ENCODE results near the gene LAIR2. TPM values are rescaled to one million over a fixed set of nuclear protein-coding genes. Genes with fewer than 3 reads are reported as not detected.
"Not testable (repeated sequence)": the region's sequence is repeated elsewhere in the genome, so short reads cannot be mapped to it uniquely, and the experiment has no call there.

Gene LAIR2
- total RNA-seq, 3 donors from 2014 or later, result 0.35 to 0.76 (median 0.58) TPM

DNA sequence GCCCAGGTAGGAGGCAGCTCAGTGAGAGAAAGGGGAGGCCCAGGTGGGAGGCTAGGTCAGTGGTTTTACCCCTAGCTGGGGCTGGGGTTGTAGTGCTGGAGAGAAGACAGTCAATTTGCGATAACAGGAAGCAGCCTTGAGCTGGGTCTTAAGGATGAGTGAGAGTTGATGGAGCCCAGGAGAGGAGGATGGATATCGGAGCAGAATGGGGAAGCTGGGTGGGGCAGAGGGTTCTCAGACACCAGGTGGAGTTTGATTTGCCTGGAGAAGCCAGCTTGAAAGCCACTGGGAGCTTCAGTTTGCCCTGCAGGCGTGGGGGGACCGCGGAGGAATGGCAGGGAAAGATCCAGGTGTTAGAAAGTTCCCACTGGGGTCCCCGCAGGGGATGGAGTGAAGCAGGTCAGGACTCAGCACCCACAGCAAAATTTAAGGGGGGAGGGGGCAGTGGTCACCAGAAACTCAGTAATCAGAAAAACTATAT is 28.7 kb upstream of the LAIR2 start:
- no peak overlapping the region for H3K4me3 Mint-ChIP-seq
- ATAC-seq (peak in 1 of 2 donors; percentile 13), DNase-seq (no peak)
- peaks cover 51% of the 10 kb centered on the region for H3K27me3 Mint-ChIP-seq (ENCODE audit: low read depth)
- no peaks in the 10 kb centered on the region for H3K36me3 Mint-ChIP-seq (ENCODE audit: insufficient read depth)
- no peaks in the 10 kb centered on the region for H3K9me3 Mint-ChIP-seq
- H3K4me1 Mint-ChIP-seq (ENCODE audit: low read depth), result peaks cover 11% of the 10 kb centered on the region

DNA sequence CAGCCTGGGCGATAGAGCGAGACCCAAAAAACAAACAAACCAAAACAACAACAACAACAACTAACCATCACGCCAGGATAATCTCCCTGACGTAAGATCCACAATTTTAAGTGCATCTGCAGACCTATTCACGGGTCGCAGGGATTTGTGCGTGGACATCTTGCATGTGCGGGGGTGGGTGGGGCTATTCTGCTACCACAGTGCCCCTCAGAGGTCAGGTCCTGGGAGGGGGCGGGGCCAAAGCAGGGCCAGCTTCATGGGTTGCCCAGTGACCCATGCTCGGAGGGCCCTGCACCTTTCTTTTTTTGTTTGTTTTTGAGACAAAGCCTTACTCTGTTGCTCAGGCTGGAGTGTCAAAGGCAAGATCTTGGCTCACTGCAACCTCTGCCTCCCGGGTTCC is 26.9 kb upstream of the LAIR2 start:
- Mint-ChIP-seq H3K4me1 (ENCODE audit: low read depth) (peaks cover 4% of the 10 kb centered on the region), H3K27me3 (ENCODE audit: low read depth) (peaks cover 40% of the 10 kb centered on the region), H3K4me3 (no peak overlapping the region), H3K9me3 (no peaks in the 10 kb centered on the region), H3K36me3 (ENCODE audit: insufficient read depth) (no peaks in the 10 kb centered on the region)
- ATAC-seq, result no peak
- no peak for DNase-seq

DNA sequence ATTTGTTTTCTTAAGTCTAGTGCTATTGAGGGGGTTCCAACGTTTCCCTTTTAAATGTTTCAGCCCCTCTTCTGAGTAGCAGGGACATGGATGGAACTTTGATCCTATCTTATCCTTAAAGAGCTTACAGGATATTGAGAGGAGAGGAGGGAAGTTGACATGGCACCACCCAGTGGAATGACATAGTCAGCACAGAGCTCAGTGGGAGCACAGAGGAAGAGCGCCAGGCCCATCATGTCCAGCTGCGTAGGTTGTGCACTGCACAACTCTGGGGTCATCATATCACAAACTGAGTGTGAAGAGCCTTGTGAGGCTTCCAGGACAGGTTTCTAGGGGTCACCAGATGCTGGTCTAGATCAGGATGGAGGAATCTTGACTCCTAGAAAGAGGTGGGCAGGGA is 25.0 kb upstream of the LAIR2 start:
- Mint-ChIP-seq H3K36me3 (ENCODE audit: insufficient read depth) (no peaks in the 10 kb centered on the region), H3K4me3 (no peak overlapping the region), H3K27me3 (ENCODE audit: low read depth) (peaks cover 42% of the 10 kb centered on the region), H3K9me3 (no peaks in the 10 kb centered on the region), H3K4me1 (ENCODE audit: low read depth) (peaks cover 8% of the 10 kb centered on the region)
- ATAC-seq (no peak), DNase-seq (no peak)

DNA sequence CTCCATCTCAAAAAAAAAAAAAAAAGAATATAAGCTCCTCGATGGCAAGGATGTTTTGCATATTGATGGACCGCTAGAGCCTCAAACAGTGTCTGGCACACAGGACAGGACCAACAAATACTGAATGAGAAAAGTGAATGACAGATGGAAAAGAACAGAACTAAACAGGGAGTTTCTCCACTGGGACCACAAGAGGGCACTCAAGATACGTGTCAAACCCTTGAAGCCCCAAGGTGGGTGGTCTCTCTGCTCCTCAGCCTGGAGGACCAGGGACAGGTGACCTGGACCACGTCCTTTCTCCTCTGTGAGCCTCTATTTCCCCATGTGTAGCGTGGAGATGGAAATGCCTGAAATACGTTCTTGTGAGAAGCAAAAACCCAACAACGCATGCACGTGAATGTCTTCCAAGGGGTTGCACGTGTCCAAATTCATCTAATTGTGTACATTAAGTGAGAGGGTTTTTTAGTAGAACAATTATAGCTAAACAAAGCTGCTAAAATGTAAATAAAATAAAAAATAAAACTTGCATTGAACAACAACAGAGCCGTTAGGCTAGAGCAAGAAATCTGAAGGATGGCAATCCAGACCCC is 23.9 kb upstream of the LAIR2 start:
- Mint-ChIP-seq H3K36me3 (ENCODE audit: insufficient read depth) (no peaks in the 10 kb centered on the region), H3K27me3 (ENCODE audit: low read depth) (peaks cover 36% of the 10 kb centered on the region), H3K4me3 (no peak overlapping the region), H3K9me3 (no peaks in the 10 kb centered on the region), H3K4me1 (ENCODE audit: low read depth) (peaks cover 6% of the 10 kb centered on the region)
- ATAC-seq (peak in 1 of 2 donors; percentile 43), DNase-seq (no peak)

DNA sequence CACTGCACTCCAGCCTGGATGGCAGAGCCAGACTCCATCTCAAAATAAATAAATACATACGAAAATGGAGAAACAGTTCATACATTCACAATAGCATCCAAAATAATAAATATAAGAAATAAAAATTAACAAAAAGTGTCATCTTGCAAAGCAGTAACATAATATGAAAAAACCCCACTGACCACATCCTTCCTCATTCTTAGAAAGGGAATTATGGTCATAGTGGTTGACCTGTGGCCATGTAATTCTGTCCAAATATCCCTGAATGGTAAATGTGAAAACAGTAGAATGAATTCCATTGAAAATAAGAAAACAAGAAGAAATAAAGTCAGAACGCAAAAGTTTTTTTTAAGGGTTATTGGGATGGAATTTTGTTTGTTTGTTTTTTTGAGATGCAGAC is 22.6 kb upstream of the LAIR2 start:
- peaks cover 38% of the 10 kb centered on the region for H3K27me3 Mint-ChIP-seq (ENCODE audit: low read depth)
- no peaks in the 10 kb centered on the region for H3K36me3 Mint-ChIP-seq (ENCODE audit: insufficient read depth)
- no peaks in the 10 kb centered on the region for H3K9me3 Mint-ChIP-seq
- DNase-seq, result no peak
- H3K4me1 Mint-ChIP-seq (ENCODE audit: low read depth), result peaks cover 6% of the 10 kb centered on the region
- no peak overlapping the region for H3K4me3 Mint-ChIP-seq
- no peak for ATAC-seq

DNA sequence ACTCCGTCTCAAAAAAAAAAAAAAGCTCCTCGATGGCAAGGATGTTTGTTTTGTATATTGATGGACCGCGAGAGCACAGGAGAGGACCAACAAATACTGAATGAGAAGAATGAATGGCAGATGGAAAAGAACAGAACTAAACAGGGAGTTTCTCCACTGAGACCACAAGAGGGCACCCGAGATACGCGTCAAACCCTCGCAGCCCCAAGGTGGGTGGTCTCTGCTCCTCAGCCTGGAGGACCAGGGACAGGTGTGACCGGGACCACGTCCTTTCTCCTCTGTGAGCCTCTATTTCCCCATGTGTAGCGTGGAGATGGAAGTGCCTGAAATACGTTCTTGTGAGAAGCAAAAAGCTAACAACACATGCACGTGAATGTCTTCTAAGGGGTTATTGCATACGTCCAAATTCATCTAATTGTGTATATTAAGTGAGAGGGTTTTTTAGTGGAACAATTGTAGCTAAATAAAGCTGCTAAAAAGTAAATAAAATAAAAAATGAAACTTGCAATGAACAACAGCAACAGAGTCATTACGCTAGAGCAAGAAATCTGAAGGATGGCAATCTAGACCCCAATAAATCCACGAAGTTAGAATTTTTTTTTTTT is 21.2 kb upstream of the LAIR2 start:
- Mint-ChIP-seq H3K27me3 (ENCODE audit: low read depth) (peaks cover 43% of the 10 kb centered on the region), H3K4me3 (no peak overlapping the region), H3K36me3 (ENCODE audit: insufficient read depth) (no peaks in the 10 kb centered on the region), H3K9me3 (no peaks in the 10 kb centered on the region), H3K4me1 (ENCODE audit: low read depth) (peaks cover 8% of the 10 kb centered on the region)
- ATAC-seq (no peak), DNase-seq (no peak)

DNA sequence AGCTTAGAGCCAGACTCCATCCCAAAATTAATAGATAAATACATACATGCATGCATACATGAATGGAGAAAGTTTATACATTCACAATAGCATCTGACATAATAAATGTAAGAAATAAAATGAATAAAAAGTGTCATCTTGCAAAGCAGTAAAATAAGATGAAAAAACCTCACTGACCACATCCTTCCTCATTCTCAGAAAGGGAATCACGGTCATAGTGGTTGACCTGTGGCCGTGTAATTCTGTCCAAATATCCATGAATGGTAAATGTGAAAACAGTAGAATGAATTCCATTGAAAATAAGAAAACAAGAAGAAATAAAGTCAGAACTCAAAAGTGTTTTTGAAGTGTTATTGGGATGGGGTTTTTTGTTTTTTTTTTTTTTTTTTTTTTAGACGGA is 19.7 kb upstream of the LAIR2 start:
- peaks cover 8% of the 10 kb centered on the region for H3K4me1 Mint-ChIP-seq (ENCODE audit: low read depth)
- H3K27me3 Mint-ChIP-seq (ENCODE audit: low read depth), result peaks cover 36% of the 10 kb centered on the region
- DNase-seq (no peak), ATAC-seq (no peak)
- no peaks in the 10 kb centered on the region for H3K36me3 Mint-ChIP-seq (ENCODE audit: insufficient read depth)
- H3K9me3 Mint-ChIP-seq, result no peaks in the 10 kb centered on the region
- H3K4me3 Mint-ChIP-seq, result no peak overlapping the region

DNA sequence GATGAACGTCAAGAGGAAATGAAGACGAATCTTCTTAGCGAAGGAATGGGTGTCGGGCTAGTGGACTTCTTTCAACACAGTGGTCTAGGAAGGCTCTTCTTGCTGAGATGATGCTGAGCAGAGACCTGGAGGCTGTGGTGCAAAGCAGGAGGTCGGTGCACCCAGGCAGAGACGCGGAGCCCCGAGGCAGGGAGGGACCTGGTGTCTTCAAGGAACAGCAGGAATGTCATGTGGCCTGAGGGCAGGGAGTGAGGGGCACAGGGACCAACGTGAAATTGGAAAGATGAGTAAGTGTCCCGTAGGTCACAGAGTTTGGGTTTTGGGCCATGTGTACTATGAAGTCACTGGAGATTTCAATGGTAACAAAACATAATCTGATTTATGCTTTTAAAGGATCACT is 18.2 kb upstream of the LAIR2 start:
- no peaks in the 10 kb centered on the region for H3K9me3 Mint-ChIP-seq
- ATAC-seq (no peak), DNase-seq (no peak)
- peaks cover 31% of the 10 kb centered on the region for H3K27me3 Mint-ChIP-seq (ENCODE audit: low read depth)
- H3K36me3 Mint-ChIP-seq (ENCODE audit: insufficient read depth), result no peaks in the 10 kb centered on the region
- H3K4me1 Mint-ChIP-seq (ENCODE audit: low read depth), result peaks cover 8% of the 10 kb centered on the region
- H3K4me3 Mint-ChIP-seq, result no peak overlapping the region

DNA sequence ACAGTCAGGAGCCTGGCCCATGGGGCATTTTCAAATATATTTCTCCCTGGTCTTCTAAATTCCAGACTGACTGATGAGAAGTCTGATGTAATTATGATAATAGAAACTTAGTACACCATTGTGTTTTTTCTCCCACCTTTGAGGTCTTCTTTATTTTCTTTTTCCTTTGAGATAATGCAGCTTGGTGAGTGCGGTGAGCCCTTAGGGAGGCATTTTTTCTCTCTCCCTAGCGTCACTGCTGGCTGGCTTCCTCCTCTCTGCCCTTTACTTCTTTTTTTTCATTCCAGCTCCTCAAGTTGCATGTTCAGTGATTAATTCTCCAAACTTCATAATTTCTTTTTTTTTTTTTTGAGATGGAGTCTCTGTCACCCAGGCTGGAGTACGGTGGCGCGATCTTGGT is 16.8 kb upstream of the LAIR2 start:
- Mint-ChIP-seq H3K27me3 (ENCODE audit: low read depth) (peaks cover 28% of the 10 kb centered on the region), H3K4me3 (no peak overlapping the region)
- no peak for ATAC-seq

DNA sequence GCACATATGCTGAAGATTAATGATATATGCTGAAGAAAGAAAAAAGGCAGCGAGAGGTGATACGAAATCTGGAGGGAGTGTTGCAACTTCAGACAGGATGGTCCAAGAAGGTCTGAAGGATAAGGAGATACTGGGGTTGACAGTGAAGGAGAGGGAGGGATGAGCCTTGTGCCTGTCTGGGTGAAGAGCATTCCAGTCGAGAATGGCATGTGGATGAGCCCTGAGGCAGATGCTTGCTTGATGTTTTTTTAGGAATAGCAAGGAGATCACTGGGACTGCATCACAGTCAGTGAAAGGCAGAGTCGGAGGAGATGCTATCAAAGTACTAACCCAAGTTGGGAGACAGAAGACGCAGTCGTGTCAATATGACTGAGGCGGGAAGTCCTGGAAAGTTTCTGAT is 13.3 kb upstream of the LAIR2 start:
- no peaks in the 10 kb centered on the region for H3K36me3 Mint-ChIP-seq (ENCODE audit: insufficient read depth)
- no peaks in the 10 kb centered on the region for H3K9me3 Mint-ChIP-seq
- H3K27me3 Mint-ChIP-seq (ENCODE audit: low read depth), result peaks cover 36% of the 10 kb centered on the region
- ATAC-seq, result no peak
- H3K4me1 Mint-ChIP-seq (ENCODE audit: low read depth), result peaks cover 2% of the 10 kb centered on the region
- DNase-seq, result no peak
- H3K4me3 Mint-ChIP-seq, result no peak overlapping the region

More for the DNA sequence above, 16.8 kb upstream of the LAIR2 start:
- H3K4me1 Mint-ChIP-seq (ENCODE audit: low read depth), result peaks cover 8% of the 10 kb centered on the region
- no peaks in the 10 kb centered on the region for H3K36me3 Mint-ChIP-seq (ENCODE audit: insufficient read depth)
- DNase-seq, result no peak
- H3K9me3 Mint-ChIP-seq, result no peaks in the 10 kb centered on the region

DNA sequence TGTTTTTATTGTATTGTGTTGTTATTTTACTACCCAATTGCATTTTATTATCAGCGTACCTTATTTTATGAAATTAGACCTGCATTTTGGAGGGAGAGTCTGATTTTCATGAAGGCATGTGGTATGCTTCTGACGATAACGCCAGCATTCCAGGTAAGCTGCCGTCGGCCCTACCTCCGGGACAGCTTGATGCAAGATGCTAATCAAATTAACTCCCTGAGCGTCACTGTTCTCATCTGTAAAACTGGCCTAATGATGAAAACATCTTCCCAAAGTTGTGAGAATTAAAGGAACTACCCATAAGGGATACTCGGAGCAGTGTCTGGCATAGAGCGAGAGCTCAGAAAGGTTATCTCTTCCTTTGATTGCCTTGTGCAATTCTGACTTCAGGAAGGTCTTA is 12.9 kb upstream of the LAIR2 start:
- Mint-ChIP-seq H3K27me3 (ENCODE audit: low read depth) (peaks cover 37% of the 10 kb centered on the region), H3K4me3 (no peak overlapping the region), H3K36me3 (ENCODE audit: insufficient read depth) (no peaks in the 10 kb centered on the region), H3K9me3 (no peaks in the 10 kb centered on the region), H3K4me1 (ENCODE audit: low read depth) (peaks cover 2% of the 10 kb centered on the region)
- DNase-seq (no peak), ATAC-seq (no peak)

DNA sequence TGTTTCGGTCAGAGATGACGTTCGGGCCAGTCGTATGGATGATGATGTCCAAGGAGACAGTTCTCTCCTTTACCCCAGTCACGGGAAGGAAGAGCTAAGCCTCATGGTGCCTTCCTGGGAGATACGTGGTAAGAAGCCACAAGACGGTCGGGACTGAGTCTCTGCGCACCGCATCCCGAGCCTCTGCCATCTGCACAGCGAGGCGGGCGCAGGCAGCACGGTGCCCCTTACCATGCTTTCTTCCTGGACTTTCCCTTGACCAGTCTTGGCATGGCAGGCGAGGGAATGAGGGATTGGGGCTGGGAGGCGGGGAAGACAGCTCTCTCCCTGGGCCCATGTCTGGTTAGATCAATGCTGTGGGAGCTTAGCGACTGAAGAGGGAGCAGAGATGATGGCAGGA is 10.1 kb upstream of the LAIR2 start:
- H3K27me3 Mint-ChIP-seq (ENCODE audit: low read depth), result peaks cover 31% of the 10 kb centered on the region
- no peak overlapping the region for H3K4me3 Mint-ChIP-seq
- H3K36me3 Mint-ChIP-seq (ENCODE audit: insufficient read depth), result no peaks in the 10 kb centered on the region
- H3K9me3 Mint-ChIP-seq, result no peaks in the 10 kb centered on the region
- ATAC-seq (no peak), DNase-seq (no peak)
- H3K4me1 Mint-ChIP-seq (ENCODE audit: low read depth), result peaks cover 2% of the 10 kb centered on the region

DNA sequence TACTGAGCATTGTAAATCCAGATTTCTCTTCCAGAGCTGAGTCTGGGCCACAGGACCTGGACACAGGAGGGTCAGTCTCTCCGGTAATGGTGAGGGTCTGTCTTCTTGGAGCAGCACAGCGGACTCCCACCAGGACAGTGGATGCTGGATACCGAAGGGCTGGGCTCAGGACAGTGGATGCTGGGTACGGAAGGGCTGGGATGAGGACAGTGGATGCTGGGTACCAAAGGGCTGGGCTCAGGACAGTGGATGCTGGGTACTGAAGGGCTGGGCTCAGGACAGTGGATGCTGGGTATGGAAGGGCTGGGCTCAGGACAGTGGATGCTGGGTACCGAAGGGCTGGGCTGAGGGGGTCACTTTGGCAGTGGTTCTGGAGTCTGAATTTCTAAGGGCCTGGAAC is 9.6 kb upstream of the LAIR2 start:
- DNase-seq; H3K9me3 Mint-ChIP-seq; ATAC-seq; H3K36me3 Mint-ChIP-seq (ENCODE audit: insufficient read depth); H3K4me3 Mint-ChIP-seq; H3K4me1 Mint-ChIP-seq (ENCODE audit: low read depth): not testable (repeated sequence)
- H3K27me3 Mint-ChIP-seq (ENCODE audit: low read depth), result peaks cover 31% of the 10 kb centered on the region

DNA sequence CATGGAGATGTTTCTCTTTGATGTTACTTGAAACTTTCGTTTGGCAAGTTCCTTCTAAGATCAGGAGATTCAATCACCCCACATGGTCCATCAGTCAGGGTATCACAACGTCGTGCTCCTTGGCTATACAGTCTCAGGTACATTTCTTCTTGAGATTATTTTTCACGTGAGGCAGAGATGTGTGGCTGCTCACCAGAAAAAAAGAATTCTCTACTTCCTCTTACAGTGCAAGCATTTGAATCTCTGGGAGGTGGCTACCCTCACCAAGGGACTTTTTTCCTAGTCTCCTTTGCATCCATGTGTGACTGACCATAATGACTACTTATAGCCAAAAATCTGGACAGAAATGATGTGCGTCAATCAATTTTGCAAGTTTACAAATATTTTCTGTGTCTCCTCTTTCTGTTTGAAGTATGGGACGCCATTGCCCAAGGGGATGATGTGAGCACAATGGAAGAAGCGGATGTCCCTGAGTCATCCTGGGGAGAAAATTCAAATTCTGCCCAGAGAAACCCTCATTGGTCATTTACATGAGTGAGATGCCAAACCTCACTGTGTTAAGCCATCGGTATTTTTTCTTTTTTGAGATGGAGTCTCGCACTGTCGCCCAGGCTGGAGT is 8.6 kb upstream of the LAIR2 start:
- ATAC-seq, result no peak
- H3K4me1 Mint-ChIP-seq (ENCODE audit: low read depth), result peaks cover 8% of the 10 kb centered on the region
- H3K9me3 Mint-ChIP-seq, result no peaks in the 10 kb centered on the region
- peaks cover 32% of the 10 kb centered on the region for H3K27me3 Mint-ChIP-seq (ENCODE audit: low read depth)
- H3K4me3 Mint-ChIP-seq, result no peak overlapping the region
- DNase-seq, result no peak
- H3K36me3 Mint-ChIP-seq (ENCODE audit: insufficient read depth), result no peaks in the 10 kb centered on the region

DNA sequence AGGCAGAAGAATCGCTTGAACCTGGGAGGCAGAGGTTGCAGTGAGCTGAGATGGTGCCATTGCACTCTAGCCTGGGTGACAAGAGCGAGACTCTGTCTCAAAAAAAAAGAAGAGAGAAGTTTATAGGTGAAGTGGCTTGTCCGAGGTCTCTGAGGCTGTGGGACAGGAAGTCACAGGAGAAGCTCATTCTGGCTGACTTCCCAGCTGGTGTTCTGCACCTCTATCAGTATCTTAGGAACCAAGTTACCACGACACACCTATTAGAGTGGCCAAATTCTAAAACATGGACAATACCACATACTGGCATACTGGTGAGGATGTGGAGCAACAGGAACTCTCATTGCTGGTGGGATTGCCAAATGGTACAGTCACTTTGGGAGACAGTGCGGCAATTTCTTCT is 7.3 kb upstream of the LAIR2 start:
- Mint-ChIP-seq H3K27me3 (ENCODE audit: low read depth) (peaks cover 33% of the 10 kb centered on the region), H3K4me1 (ENCODE audit: low read depth) (peaks cover 11% of the 10 kb centered on the region)
- not testable (repeated sequence) for H3K4me3 Mint-ChIP-seq; H3K36me3 Mint-ChIP-seq (ENCODE audit: insufficient read depth); ATAC-seq; DNase-seq; H3K9me3 Mint-ChIP-seq

Data from activated T-cell treated with anti-CD3 and anti-CD28 coated beads, Interleukin-2, amount 50 U/mL, for 4 hours (primary cell).